Glomerular visceral epithelial cell (primary cell): ENCODE data around the gene USP31.

Experiments
- DNase-seq: peaks from one replicate; pipeline ENCODE4 v3.0.0-alpha.2; 2016; ENCODE audit errors: extremely low spot score

Gene USP31

DNA sequence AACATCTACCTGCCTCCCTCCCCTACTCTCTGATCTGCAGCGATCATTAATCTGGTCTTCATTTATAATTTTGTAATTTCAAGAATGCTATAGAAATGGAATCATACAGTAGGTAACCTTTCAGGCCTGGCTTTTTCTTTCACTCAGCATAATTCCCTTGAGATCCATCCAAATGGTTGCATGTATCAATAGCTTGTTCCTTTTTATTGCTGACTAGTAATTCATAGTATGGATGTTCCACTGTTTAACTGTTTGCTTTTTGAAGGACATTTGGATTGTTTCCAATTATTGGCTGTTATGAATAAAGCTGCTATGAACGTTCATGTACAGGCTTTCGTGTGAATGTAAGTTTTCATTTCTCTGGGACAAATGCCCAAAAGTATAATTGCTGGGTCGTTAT is 125.2 kb downstream of the USP31 start:
- DNase-seq, result no peak

GRCh38 chr16:23020084-23020483 is 129.2 kb downstream of the USP31 start:
- DNase-seq, result no peak

DNA sequence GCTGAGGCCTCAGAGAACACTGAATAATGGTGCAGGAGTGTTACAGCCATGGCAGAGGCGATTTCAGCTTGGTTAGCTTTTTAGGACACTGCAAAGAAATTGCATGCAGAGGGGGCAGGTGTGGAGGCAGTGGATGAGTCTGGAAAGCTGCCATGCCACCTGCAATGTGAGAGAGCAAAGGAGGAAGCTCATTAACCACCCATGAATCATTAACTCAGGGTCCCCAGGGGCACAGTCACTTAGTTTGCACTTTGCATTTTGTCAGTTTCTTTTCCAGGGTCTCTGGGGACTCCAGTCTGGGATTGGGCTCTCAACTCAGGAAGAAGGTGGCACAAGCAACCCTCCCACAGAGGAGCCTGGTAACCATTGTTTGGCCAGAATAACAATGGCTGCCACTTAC is 132.9 kb downstream of the USP31 start:
- DNase-seq, result no peak

GRCh38 chr16:23015580-23015979 is 133.7 kb downstream of the USP31 start:
- DNase-seq, result no peak

DNA sequence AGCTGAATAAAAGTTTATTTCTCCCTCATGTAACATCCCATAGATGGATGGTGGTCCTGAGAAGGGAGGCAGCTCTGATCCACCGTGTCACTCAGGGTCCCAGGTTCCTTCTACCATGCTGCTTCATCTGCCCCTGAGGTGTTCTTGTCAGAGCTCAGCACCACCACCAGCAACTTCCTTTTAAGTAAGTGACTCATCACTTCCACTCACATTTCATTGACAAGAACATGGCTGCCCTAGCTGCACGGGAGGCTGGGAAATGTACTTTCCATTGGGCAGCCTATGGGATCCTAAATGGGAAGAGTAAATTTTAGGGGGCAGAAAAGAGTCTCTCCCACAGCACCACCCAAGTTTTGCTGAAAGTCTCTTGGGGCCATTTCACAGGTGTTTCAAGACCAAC is 134.7 kb downstream of the USP31 start:
- DNase-seq, result no peak
